Breast epithelium (tissue), 4 donors: ENCODE measurements around the gene VKORC1. TPM values are rescaled to one million over a fixed set of nuclear protein-coding genes. Genes with fewer than 3 reads are reported as not detected.

ENCODE experiments used
- DNase-seq, 2 donors: peaks; one replicate each; pipeline ENCODE4 v3.0.0-alpha.2; 2019; ENCODE audit warnings: low spot score in 2 of 2
- H3K27ac ChIP-seq, 2 donors: fragments of 200-600 bp; sonication (generic) in 1 of 2; one replicate each; pipeline ENCODE4 v1.5.1; 2016 to 2019; ENCODE audit warnings: mild to moderate bottlenecking in 1 of 2
- H3K27me3 ChIP-seq, 2 donors: fragments of 200-600 bp; sonication (generic) in 1 of 2; one replicate each; pipeline versions ENCODE4 v1.5.1 to v1.6.0; 2017 to 2019; ENCODE audit warnings: control low read depth in 1 of 2, mild to moderate bottlenecking in 1 of 2
- H3K36me3 ChIP-seq: fragments of 200-600 bp; one replicate; pipeline ENCODE4 v1.5.1; 2019
- H3K4me1 ChIP-seq, 2 donors: fragments of 200-600 bp; sonication (generic); one replicate each; pipeline ENCODE4 v1.5.1; 2016 to 2019; ENCODE audit warnings: control low read depth in 1 of 2
- H3K4me3 ChIP-seq, 3 donors: fragments of 200-600 bp; sonication (generic); 1 replicate in 2 of 3; 2 replicates in 1 of 3; pipeline ENCODE4 v1.5.1; 2016 to 2019; ENCODE audit warnings: mild to moderate bottlenecking in 3 of 3, moderate library complexity in 2 of 3
- H3K9me3 ChIP-seq, 2 donors: fragments of 200-600 bp; sonication (generic) in 1 of 2; one replicate each; pipeline ENCODE4 v1.5.1; 2016 to 2019; ENCODE audit warnings: control low read depth in 1 of 2
- CTCF ChIP-seq, 3 donors: fragments of 450-650 bp; IDR thresholded peaks; one replicate each; pipeline ENCODE4 v1.5.1; 2016 to 2017; ENCODE audit warnings: antibody characterized with exemption in 3 of 3, mild to moderate bottlenecking in 3 of 3, moderate library complexity in 3 of 3
- POLR2A ChIP-seq: fragments of 450-650 bp; IDR thresholded peaks from one replicate; pipeline ENCODE4 v1.6.1; 2016; ENCODE audit warnings: antibody characterized with exemption, mild to moderate bottlenecking, moderate library complexity
- POLR2AphosphoS5 ChIP-seq, 3 donors: sonication (generic); formaldehyde crosslinking; IDR thresholded peaks; one replicate each; pipeline ENCODE4 v1.6.1; 2017; ENCODE audit warnings: antibody characterized with exemption in 3 of 3
- intact Hi-C: fragments of 100-400 bp; cut with DNase I; formaldehyde crosslinking; loops from one replicate; pipeline ENCODE4 v1.15.1; 2023; ENCODE audit warnings: low total_unique reads
- total RNA-seq, 3 donors: library from RNA; depleted of rRNA; stranded (reverse); fragments of >200 nt; gene quantifications; one replicate each; pipeline ENCODE4 v1.1.0, GENCODE V29; 2016

VKORC1 gene
- total RNA-seq, 3 donors from 2014 or later = 82.6 to 143 (median 86.3) TPM

GRCh38 chr16:31085873-31086628 is 8.5 kb downstream of the VKORC1 start:
- H3K36me3 ChIP-seq = no peaks in the 10 kb centered on the region
- no peaks in the 10 kb centered on the region for H3K9me3 ChIP-seq
- TF ChIP-seq POLR2AphosphoS5 (IDR thresholded peaks at IDR 0.05) = no peak
- TF ChIP-seq CTCF (IDR thresholded peaks at IDR 0.05) = no peak
- no peak for TF ChIP-seq POLR2A
- no peak overlapping the region for H3K27ac ChIP-seq
- H3K4me3 ChIP-seq = no peak overlapping the region
- intact Hi-C loops = no loop called here
- H3K4me1 ChIP-seq = no peaks in the 10 kb centered on the region
- no peaks in the 10 kb centered on the region for H3K27me3 ChIP-seq
- no peak for DNase-seq

GRCh38 chr16:31085411-31085810 is 9.2 kb downstream of the VKORC1 start:
- H3K27ac ChIP-seq = no peak overlapping the region
- H3K27me3 ChIP-seq = no peaks in the 10 kb centered on the region
- H3K9me3 ChIP-seq = no peaks in the 10 kb centered on the region
- intact Hi-C loops = no loop called here
- H3K4me3 ChIP-seq = no peak overlapping the region
- H3K36me3 ChIP-seq = no peaks in the 10 kb centered on the region
- TF ChIP-seq POLR2A (no peak), CTCF (IDR thresholded peaks at IDR 0.05) (no peak), POLR2AphosphoS5 (IDR thresholded peaks at IDR 0.05) (no peak)
- no peaks in the 10 kb centered on the region for H3K4me1 ChIP-seq
- DNase-seq = no peak

GRCh38 chr16:31084584-31085302 is 9.9 kb downstream of the VKORC1 start:
- no peak overlapping the region for H3K27ac ChIP-seq

GRCh38 chr16:31083981-31084380 is 10.6 kb downstream of the VKORC1 start:
- H3K36me3 ChIP-seq = no peaks in the 10 kb centered on the region

More at GRCh38 chr16:31084584-31085302, 9.9 kb downstream of the VKORC1 start:
- Histone ChIP-seq H3K4me3 (no peak overlapping the region), H3K9me3 (no peaks in the 10 kb centered on the region), H3K4me1 (no peaks in the 10 kb centered on the region), H3K27me3 (no peaks in the 10 kb centered on the region), H3K36me3 (no peaks in the 10 kb centered on the region)
- DNase-seq = no peak
- TF ChIP-seq POLR2A (no peak), POLR2AphosphoS5 (IDR thresholded peaks at IDR 0.05) (no peak), CTCF (IDR thresholded peaks at IDR 0.05) (no peak)
- intact Hi-C loops = no loop called here

More at GRCh38 chr16:31083981-31084380, 10.6 kb downstream of the VKORC1 start:
- peak overlapping the region in 1 of 2 donors; percentile 12 for H3K27ac ChIP-seq
- H3K4me3 ChIP-seq = no peak overlapping the region
- no peak for TF ChIP-seq POLR2AphosphoS5 (IDR thresholded peaks at IDR 0.05)
- TF ChIP-seq CTCF (IDR thresholded peaks at IDR 0.05) = no peak
- TF ChIP-seq POLR2A = no peak
- intact Hi-C loops = no loop called here
- H3K9me3 ChIP-seq = no peaks in the 10 kb centered on the region
- H3K4me1 ChIP-seq = no peaks in the 10 kb centered on the region
- no peak for DNase-seq
- no peaks in the 10 kb centered on the region for H3K27me3 ChIP-seq
